Erythroblast (primary cell): ENCODE measurements around the gene ODF2L.

Experiments used
- GATA1 ChIP-seq: IDR thresholded peaks from 2 replicates; pipeline ENCODE4 v1.6.1; 2011; ENCODE audit warnings: low read depth, mild to moderate bottlenecking, control low read depth, low read length, moderate library complexity
- POLR2A ChIP-seq: IDR thresholded peaks from 2 replicates; pipeline ENCODE4 v1.6.1; 2011; ENCODE audit warnings: mild to moderate bottlenecking, low read length

DNA sequence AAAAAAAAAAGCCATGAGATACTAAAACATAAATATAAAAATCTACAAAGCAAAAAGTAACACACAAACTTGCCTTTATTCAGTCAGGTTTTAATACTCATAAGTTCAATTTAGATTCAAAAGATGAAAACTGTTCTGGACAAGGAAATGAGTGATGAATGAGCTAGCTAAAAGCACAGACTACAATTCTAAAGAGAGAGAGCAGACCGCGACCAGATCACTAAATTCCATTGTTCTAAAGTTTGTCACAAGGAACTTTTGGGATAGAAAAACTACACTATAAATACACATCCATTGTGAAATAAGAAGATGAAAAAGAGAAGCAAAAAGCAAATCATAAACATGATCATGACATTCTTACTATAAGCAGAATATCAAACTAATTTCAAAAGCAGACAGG, 1.7 kb downstream of the ODF2L start:
- TF ChIP-seq POLR2A (no peak), GATA1 (no peak)
